ENCODE measurements around the gene TNS1.

DNA sequence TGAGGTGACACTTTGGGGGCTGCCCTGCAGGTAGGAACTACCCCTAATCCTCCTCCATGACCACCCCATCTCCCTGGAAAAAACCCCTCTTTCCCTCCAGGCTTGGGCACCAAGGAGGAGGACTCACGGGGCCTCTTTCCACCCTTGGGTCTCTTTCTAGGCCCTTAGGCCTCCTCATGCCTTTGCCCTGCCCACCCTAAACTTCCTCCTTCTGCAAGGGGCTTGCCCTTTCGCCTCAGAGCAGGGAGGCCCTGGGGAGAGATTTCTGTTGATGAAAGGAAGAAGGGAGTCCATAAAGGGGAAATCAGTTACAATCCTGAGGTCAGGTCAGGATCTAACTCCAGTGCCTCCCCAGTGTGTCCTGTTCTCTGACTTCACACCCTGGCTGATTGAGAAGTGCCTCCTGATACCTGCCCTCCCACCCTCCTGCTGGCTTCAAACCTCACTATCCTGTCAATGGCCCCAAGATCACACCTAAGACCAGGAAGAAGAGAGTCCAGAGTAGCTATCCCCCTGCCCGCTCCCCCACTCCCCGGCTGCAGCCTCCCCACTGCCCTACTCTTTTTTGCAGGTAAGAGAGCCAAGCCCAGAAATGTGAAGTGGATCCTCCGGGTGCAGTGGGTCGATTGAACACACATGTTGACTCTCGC is 16.7 kb upstream of the TNS1 start:
- TF ChIP-seq, protein P1, sequence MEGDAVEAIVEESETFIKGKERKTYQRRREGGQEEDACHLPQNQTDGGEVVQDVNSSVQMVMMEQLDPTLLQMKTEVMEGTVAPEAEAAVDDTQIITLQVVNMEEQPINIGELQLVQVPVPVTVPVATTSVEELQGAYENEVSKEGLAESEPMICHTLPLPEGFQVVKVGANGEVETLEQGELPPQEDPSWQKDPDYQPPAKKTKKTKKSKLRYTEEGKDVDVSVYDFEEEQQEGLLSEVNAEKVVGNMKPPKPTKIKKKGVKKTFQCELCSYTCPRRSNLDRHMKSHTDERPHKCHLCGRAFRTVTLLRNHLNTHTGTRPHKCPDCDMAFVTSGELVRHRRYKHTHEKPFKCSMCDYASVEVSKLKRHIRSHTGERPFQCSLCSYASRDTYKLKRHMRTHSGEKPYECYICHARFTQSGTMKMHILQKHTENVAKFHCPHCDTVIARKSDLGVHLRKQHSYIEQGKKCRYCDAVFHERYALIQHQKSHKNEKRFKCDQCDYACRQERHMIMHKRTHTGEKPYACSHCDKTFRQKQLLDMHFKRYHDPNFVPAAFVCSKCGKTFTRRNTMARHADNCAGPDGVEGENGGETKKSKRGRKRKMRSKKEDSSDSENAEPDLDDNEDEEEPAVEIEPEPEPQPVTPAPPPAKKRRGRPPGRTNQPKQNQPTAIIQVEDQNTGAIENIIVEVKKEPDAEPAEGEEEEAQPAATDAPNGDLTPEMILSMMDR (IDR thresholded peaks at IDR 0.05): no peak
- no peak for TF ChIP-seq EZH2 (IDR thresholded peaks at IDR 0.05; ENCODE audit: borderline replicate concordance, insufficient read depth, low read depth, low read length, poor library complexity, severe bottlenecking)

All from B cell (primary cell).